ENCODE measurements around the gene BRAF.
"Not testable (repeated sequence)": the region's sequence is repeated elsewhere in the genome, so short reads cannot be mapped to it uniquely, and the experiment has no call there.

Gene BRAF

GRCh38 chr7:140918236-140918635 is 6.5 kb downstream of the BRAF start:
- no peak for DNase-seq (ENCODE audit: low read depth)

GRCh38 chr7:140917258-140917657 is 7.5 kb downstream of the BRAF start:
- DNase-seq (ENCODE audit: low read depth) = no peak

- no peak for DNase-seq (ENCODE audit: low read depth)
Measured at GRCh38 chr7:140915935-140916555, 8.7 kb downstream of the BRAF start.

- no peak for DNase-seq (ENCODE audit: low read depth)
Measured at GRCh38 chr7:140914083-140914482, 10.6 kb downstream of the BRAF start.

- not testable (repeated sequence) for DNase-seq (ENCODE audit: low read depth)
Measured at GRCh38 chr7:140913596-140913928, 11.2 kb downstream of the BRAF start.

GRCh38 chr7:140911746-140912145 is 13.0 kb downstream of the BRAF start:
- DNase-seq (ENCODE audit: low read depth) = no peak

- no peak for DNase-seq (ENCODE audit: low read depth)
Measured at GRCh38 chr7:140909476-140910161, 15.1 kb downstream of the BRAF start.

- no peak for DNase-seq (ENCODE audit: low read depth)
Measured at GRCh38 chr7:140908361-140908760, 16.4 kb downstream of the BRAF start.

- DNase-seq (ENCODE audit: low read depth) = no peak
Measured at GRCh38 chr7:140903741-140904480, 20.8 kb downstream of the BRAF start.

- DNase-seq (ENCODE audit: low read depth) = no peak
Measured at GRCh38 chr7:140902303-140902953, 22.3 kb downstream of the BRAF start.

- DNase-seq (ENCODE audit: low read depth) = no peak
Measured at GRCh38 chr7:140901941-140902302, 22.8 kb downstream of the BRAF start.

GRCh38 chr7:140899883-140900282 is 24.8 kb downstream of the BRAF start:
- no peak for DNase-seq (ENCODE audit: low read depth)

GRCh38 chr7:140898786-140899536 is 25.8 kb downstream of the BRAF start:
- DNase-seq (ENCODE audit: low read depth) = no peak

GRCh38 chr7:140896996-140897395 is 27.7 kb downstream of the BRAF start:
- DNase-seq (ENCODE audit: low read depth) = no peak

GRCh38 chr7:140889645-140890044 is 35.1 kb downstream of the BRAF start:
- no peak for DNase-seq (ENCODE audit: low read depth)

- DNase-seq (ENCODE audit: low read depth) = no peak
Measured at GRCh38 chr7:140889150-140889549, 35.6 kb downstream of the BRAF start.

- DNase-seq (ENCODE audit: low read depth) = no peak
Measured at GRCh38 chr7:140888087-140888486, 36.6 kb downstream of the BRAF start.

GRCh38 chr7:140885735-140886334 is 38.9 kb downstream of the BRAF start:
- no peak for DNase-seq (ENCODE audit: low read depth)

GRCh38 chr7:140883378-140883777 is 41.4 kb downstream of the BRAF start:
- DNase-seq (ENCODE audit: low read depth) = no peak

- not testable (repeated sequence) for DNase-seq (ENCODE audit: low read depth)
Measured at GRCh38 chr7:140882834-140883233, 41.9 kb downstream of the BRAF start.

GRCh38 chr7:140881507-140882228 is 43.1 kb downstream of the BRAF start:
- no peak for DNase-seq (ENCODE audit: low read depth)

Measured in activated T-helper 1 cell treated with Interleukin-2 at 50 U/mL for 16 hours (primary cell).